HEK293T (cell line): ENCODE results near the gene SLC25A21.

Experiments
- CTCF ChIA-PET: fragments of 350-600 bp; formaldehyde crosslinking; extraction: SDS; loops from one replicate; lab custom pipeline; 2021; ENCODE audit warnings: antibody characterized with exemption, inconsistent platforms; lab: Yijun Ruan, JAX
- POLR2A ChIA-PET: fragments of 350-600 bp; formaldehyde crosslinking; extraction: SDS; loops from one replicate; lab custom pipeline; 2020; ENCODE audit warnings: antibody characterized with exemption, inconsistent platforms; lab: Yijun Ruan, JAX
- DNase-seq: peaks from one replicate; pipeline ENCODE4 v3.0.0; 2012; ENCODE audit warnings: mixed read lengths; ENCODE audit errors: extremely low spot score
- ARNT ChIP-seq: fragments of 450-650 bp; IDR thresholded peaks from 2 replicates; pipeline ENCODE4 v1.6.1; 2017; ENCODE audit warnings: mild to moderate bottlenecking
- BHLHE40 ChIP-seq: fragments of 450-650 bp; IDR thresholded peaks from 2 replicates; pipeline ENCODE4 v1.6.1; 2016; ENCODE audit warnings: mild to moderate bottlenecking, moderate library complexity, borderline replicate concordance
- CTBP1 ChIP-seq: fragments of 450-650 bp; IDR thresholded peaks from 2 replicates; pipeline ENCODE4 v1.6.1; 2016; ENCODE audit warnings: borderline replicate concordance
- ELF4 ChIP-seq: fragments of 450-650 bp; IDR thresholded peaks from 2 replicates; pipeline ENCODE4 v1.6.1; 2017; ENCODE audit warnings: antibody characterized with exemption
- FOXA1 ChIP-seq: fragments of 450-650 bp; IDR thresholded peaks from 2 replicates; pipeline ENCODE4 v1.6.1; 2016; ENCODE audit warnings: mild to moderate bottlenecking
- FOXK2 ChIP-seq: fragments of 450-650 bp; IDR thresholded peaks from 2 replicates; pipeline ENCODE4 v1.6.1; 2016; ENCODE audit warnings: mild to moderate bottlenecking
- FOXM1 ChIP-seq: fragments of 450-650 bp; IDR thresholded peaks from 2 replicates; pipeline ENCODE4 v1.6.1; 2017; ENCODE audit warnings: mild to moderate bottlenecking, borderline replicate concordance
- HDGF ChIP-seq: fragments of 450-650 bp; IDR thresholded peaks from 2 replicates; pipeline ENCODE4 v1.6.1; 2017; ENCODE audit warnings: antibody characterized with exemption, borderline replicate concordance
- L3MBTL2 ChIP-seq: fragments of 450-650 bp; conservative IDR thresholded peaks from 2 replicates; pipeline ENCODE4 v1.6.1; 2016; ENCODE audit warnings: mild to moderate bottlenecking
- LEF1 ChIP-seq: fragments of 450-650 bp; IDR thresholded peaks from 2 replicates; pipeline ENCODE4 v1.6.1; 2017; ENCODE audit warnings: mild to moderate bottlenecking, borderline replicate concordance
- NFRKB ChIP-seq: fragments of 450-650 bp; IDR thresholded peaks from 2 replicates; pipeline ENCODE4 v1.6.1; 2016; ENCODE audit warnings: mild to moderate bottlenecking, moderate library complexity
- SP1 ChIP-seq: fragments of 450-650 bp; IDR thresholded peaks from 2 replicates; pipeline ENCODE4 v1.6.1; 2017
- SUZ12 ChIP-seq: fragments of 450-650 bp; IDR thresholded peaks from 2 replicates; pipeline ENCODE4 v1.6.1; 2016; ENCODE audit warnings: mild to moderate bottlenecking
- TARDBP ChIP-seq: fragments of 450-650 bp; IDR thresholded peaks from 2 replicates; pipeline ENCODE4 v1.6.1; 2016
- ZNF384 ChIP-seq: fragments of 450-650 bp; IDR thresholded peaks from 2 replicates; pipeline ENCODE4 v1.6.1; 2016
- TF ChIP-seq, protein P1 (sequence below): fragments of 450-650 bp; IDR thresholded peaks from 2 replicates; pipeline ENCODE4 v1.6.1; 2016

SLC25A21 gene

DNA sequence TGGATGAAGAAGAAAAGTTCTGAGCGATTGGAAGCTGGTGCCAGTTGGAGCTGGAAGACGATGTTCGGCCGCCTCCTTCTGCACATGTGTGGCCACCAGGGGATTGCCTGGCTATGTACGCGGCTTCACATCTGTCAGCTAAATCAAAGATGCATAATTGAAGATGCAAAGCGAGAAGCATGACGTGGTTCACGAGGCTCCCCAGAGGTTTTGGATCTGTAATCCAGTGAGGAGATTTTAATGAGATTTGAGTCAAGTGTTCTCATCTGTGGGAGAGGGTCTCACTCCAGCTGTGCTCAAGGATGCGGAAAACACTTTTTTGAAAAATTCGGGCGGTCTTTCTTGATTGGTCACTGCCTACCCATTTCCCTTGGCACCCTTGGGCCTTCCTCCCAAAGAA is 416.2 kb downstream of the SLC25A21 start:
- POLR2A ChIA-PET = no interaction called here
- TF ChIP-seq FOXK2 (no peak), SUZ12 (no peak), SP1 (no peak), HDGF (no peak), LEF1 (no peak), TARDBP (no peak), ZNF384 (no peak), CTBP1 (no peak), ARNT (no peak), ELF4 (no peak), BHLHE40 (no peak), L3MBTL2 (no peak), FOXM1 (no peak), FOXA1 (no peak), NFRKB (no peak)
- TF ChIP-seq, protein P1, sequence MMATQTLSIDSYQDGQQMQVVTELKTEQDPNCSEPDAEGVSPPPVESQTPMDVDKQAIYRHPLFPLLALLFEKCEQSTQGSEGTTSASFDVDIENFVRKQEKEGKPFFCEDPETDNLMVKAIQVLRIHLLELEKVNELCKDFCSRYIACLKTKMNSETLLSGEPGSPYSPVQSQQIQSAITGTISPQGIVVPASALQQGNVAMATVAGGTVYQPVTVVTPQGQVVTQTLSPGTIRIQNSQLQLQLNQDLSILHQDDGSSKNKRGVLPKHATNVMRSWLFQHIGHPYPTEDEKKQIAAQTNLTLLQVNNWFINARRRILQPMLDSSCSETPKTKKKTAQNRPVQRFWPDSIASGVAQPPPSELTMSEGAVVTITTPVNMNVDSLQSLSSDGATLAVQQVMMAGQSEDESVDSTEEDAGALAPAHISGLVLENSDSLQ = no peak
- DNase-seq = no peak
- CTCF ChIA-PET = interaction anchor here (1.5 kb wide), 1 partner anchor 12 kb away, joined by 5 read pairs; no protein-coding TSS in a partner anchor

DNA sequence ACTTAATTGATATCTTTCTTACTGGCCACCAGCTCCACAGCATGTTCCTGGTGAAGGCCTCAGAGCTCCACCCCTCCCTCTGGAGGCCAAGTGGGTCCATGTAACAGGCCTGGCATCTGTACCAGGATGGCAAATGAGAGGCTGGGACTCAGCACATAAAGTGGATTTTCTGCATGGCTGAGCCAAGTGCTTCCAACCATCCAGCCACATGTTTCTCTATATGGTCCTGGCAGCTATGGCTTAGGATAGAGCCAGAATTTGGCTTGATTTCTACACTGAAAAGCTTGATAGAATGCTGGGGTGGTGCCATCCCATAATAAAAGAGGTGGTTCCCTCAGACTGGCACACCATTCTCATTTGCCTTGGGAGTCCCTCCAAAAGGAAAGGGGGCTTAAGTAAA is 416.6 kb downstream of the SLC25A21 start:
- ChIA-PET CTCF (interaction anchor here (1.5 kb wide), 1 partner anchor 13 kb away, joined by 5 read pairs; no protein-coding TSS in a partner anchor), POLR2A (no interaction called here)
- no peak for TF ChIP-seq SUZ12
- TF ChIP-seq, protein P1 = no peak
- TF ChIP-seq FOXA1 = no peak
- TF ChIP-seq LEF1 = no peak
- DNase-seq = no peak

DNA sequence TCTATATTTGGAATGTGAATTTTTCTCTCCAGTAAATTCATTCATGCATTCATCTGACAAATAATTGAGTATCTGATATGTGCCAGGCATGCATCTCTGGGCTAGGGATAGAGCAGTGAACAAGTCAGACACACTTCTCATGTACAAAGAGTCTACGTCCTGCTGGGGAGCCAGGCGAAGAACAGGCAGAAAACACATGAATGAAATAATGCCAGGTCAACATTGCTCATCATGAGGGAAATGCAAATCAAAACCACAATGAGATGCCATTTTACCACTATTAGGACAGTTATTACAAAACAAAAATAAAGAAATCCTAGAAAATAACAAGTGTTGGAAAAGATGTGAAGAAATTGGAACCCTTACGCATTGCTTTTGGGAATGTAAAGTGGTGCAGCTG is 420.5 kb downstream of the SLC25A21 start:
- POLR2A ChIA-PET = no interaction called here
- DNase-seq = no peak
- no peak for TF ChIP-seq ZNF384
- no peak for TF ChIP-seq FOXM1
- TF ChIP-seq ARNT = no peak
- no peak for TF ChIP-seq FOXA1
- TF ChIP-seq, protein P1 = no peak
- TF ChIP-seq CTBP1 = no peak
- TF ChIP-seq FOXK2 = no peak
- no peak for TF ChIP-seq L3MBTL2
- TF ChIP-seq NFRKB = no peak
- TF ChIP-seq HDGF = no peak
- no peak for TF ChIP-seq SUZ12
- no peak for TF ChIP-seq SP1
- TF ChIP-seq ELF4 = no peak
- TF ChIP-seq LEF1 = no peak
- TF ChIP-seq TARDBP = no peak
- no peak for TF ChIP-seq BHLHE40
- CTCF ChIA-PET = no interaction called here

DNA sequence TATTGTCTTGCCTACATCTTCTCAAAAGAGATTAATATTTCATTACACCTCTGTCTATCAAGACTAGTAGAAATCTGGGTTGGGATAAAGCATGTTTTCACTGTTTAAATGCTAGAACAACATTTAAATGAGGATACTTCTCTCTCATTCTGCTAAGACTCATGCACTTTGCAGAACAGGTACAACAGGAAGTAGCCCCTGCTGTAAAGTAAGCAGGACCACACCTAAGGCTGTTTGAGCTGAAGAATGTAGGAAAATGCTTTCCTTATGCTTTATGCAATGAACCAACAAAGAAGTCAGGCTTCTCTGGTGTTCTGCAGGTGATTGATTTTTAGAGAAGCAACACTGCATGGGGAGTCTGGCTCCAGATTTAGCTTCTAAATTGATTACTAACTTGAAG is 421.3 kb downstream of the SLC25A21 start:
- no peak for TF ChIP-seq LEF1
- no peak for TF ChIP-seq ZNF384
- TF ChIP-seq L3MBTL2 = no peak
- TF ChIP-seq FOXM1 = no peak
- TF ChIP-seq, protein P1 = no peak
- TF ChIP-seq BHLHE40 = no peak
- no peak for TF ChIP-seq HDGF
- no peak for TF ChIP-seq SUZ12
- TF ChIP-seq FOXA1 = no peak
- TF ChIP-seq TARDBP = no peak
- no peak for TF ChIP-seq SP1
- TF ChIP-seq NFRKB = no peak
- no peak for TF ChIP-seq ARNT
- no peak for TF ChIP-seq ELF4
- ChIA-PET CTCF (no interaction called here), POLR2A (no interaction called here)
- DNase-seq = no peak

DNA sequence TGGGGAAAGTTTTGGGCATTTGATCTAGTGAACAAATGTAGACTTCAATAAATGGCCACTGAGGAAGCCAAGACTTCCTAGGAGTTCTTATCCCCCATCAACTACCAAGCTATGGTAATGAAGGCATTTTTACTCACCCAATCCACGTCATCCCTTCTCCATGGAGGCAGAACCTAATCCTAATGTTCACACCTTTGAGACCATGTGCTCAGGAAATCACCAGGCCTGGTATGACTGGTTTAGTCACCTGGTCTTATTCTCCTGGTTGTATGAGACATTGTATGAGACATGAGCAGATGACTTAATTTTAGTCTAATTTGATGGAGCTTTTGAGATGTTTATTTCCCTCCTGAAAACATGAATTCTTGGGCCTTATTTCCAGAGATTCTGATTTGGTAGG is 422.2 kb downstream of the SLC25A21 start:
- POLR2A ChIA-PET = no interaction called here
- TF ChIP-seq CTBP1 (no peak), HDGF (no peak), L3MBTL2 (peak; percentile 52; the same call in 1 of the 2 replicates)
- DNase-seq = no peak
- CTCF ChIA-PET = no interaction called here

DNA sequence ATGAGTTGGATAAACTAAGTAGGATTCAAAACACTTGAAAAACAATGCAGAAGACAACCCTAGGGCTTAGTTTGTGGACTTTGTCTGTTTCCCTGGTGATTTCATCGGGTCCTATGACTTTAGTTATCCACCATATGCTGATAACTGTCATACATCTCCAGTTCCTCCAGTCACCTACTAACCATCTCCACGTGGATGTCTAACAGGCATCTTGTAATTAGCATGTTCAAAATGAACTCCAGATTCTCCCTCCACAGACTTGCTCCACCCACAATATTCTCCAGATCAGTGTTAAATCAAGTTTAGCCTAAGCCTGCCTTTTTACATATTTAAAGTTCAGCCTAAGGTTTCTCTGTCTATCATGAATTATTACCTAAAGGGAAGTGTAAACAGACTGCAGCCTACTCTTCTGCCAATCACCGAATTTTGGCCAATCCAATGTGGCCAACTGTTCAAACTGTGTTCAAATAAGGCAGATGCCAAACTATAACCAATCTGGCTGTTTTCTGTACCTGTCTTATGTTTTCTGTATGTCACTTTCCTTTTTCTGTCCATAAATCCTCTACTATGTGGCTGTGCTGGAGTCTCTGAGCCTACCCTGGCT is 423.7 kb downstream of the SLC25A21 start:
- no peak for DNase-seq
- CTCF ChIA-PET = interaction anchor here (1.0 to 1.9 kb wide), 7 partner anchors 10 to 190 kb away, joined by 3 to 17 read pairs (median 6); partner anchors contain the start of gene PAX9
- POLR2A ChIA-PET = no interaction called here
- no peak for TF ChIP-seq L3MBTL2
- no peak for TF ChIP-seq SUZ12
- no peak for TF ChIP-seq NFRKB
- no peak for TF ChIP-seq ARNT
- TF ChIP-seq FOXK2 = no peak
- TF ChIP-seq ELF4 = no peak
- no peak for TF ChIP-seq FOXM1
- TF ChIP-seq LEF1 = no peak
- TF ChIP-seq HDGF = no peak
- no peak for TF ChIP-seq ZNF384
